ENCODE results near the gene NTM.
"Not testable (repeated sequence)": the region's sequence is repeated elsewhere in the genome, so short reads cannot be mapped to it uniquely, and the experiment has no call there.

The NTM gene

GRCh38 chr11:132315696-132316095 lies 945.3 kb downstream of the NTM start:
- in situ Hi-C loops (cut with MboI; ENCODE audit: low sequenced_read_pairs): no loop called here

GRCh38 chr11:132318421-132319157 lies 948.2 kb downstream of the NTM start:
- in situ Hi-C loops (cut with MboI; ENCODE audit: low sequenced_read_pairs): no loop called here

DNA sequence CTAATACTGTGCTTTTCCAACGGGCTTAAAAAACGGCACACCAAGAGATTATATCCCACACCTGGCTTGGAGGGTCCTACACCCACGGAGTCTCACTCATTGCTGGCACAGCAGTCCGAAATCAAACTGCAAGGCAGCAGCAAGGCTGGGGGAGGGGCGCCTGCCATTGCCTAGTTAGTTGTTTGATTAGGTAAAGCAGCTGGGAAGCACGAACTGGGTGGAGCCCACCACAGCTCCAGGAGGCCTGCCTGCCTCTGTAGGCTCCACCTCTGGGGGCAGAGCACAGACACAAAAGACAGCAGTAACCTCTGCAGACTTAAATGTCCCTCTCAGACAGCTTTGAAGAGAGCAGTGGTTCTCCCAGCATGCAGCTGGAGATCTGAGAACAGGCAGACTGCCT lies 949.0 kb downstream of the NTM start:
- in situ Hi-C loops (cut with MboI; ENCODE audit: low sequenced_read_pairs): not testable (repeated sequence)

GRCh38 chr11:132330515-132330914 lies 960.1 kb downstream of the NTM start:
- in situ Hi-C loops (cut with MboI; ENCODE audit: low sequenced_read_pairs): no loop called here

- in situ Hi-C loops (cut with MboI; ENCODE audit: low sequenced_read_pairs): no loop called here
Observed at GRCh38 chr11:132332521-132332920, 962.1 kb downstream of the NTM start.

GRCh38 chr11:132334769-132335280 lies 964.4 kb downstream of the NTM start:
- in situ Hi-C loops (cut with MboI; ENCODE audit: low sequenced_read_pairs): no loop called here

GRCh38 chr11:132335311-132335710 lies 964.9 kb downstream of the NTM start:
- in situ Hi-C loops (cut with MboI; ENCODE audit: low sequenced_read_pairs): no loop called here

GRCh38 chr11:132336781-132337535 lies 966.5 kb downstream of the NTM start:
- in situ Hi-C loops (cut with MboI; ENCODE audit: low sequenced_read_pairs): no loop called here

- in situ Hi-C loops (cut with MboI; ENCODE audit: low sequenced_read_pairs): no loop called here
Observed at GRCh38 chr11:132337819-132338416, 967.5 kb downstream of the NTM start.

GRCh38 chr11:132342408-132342807 lies 972.0 kb downstream of the NTM start:
- in situ Hi-C loops (cut with MboI; ENCODE audit: low sequenced_read_pairs): no loop called here

- in situ Hi-C loops (cut with MboI; ENCODE audit: low sequenced_read_pairs): no loop called here
Observed at GRCh38 chr11:132343445-132344175, 973.2 kb downstream of the NTM start.

- in situ Hi-C loops (cut with MboI; ENCODE audit: low sequenced_read_pairs): no loop called here
Observed at GRCh38 chr11:132346558-132347148, 976.2 kb downstream of the NTM start.

DNA sequence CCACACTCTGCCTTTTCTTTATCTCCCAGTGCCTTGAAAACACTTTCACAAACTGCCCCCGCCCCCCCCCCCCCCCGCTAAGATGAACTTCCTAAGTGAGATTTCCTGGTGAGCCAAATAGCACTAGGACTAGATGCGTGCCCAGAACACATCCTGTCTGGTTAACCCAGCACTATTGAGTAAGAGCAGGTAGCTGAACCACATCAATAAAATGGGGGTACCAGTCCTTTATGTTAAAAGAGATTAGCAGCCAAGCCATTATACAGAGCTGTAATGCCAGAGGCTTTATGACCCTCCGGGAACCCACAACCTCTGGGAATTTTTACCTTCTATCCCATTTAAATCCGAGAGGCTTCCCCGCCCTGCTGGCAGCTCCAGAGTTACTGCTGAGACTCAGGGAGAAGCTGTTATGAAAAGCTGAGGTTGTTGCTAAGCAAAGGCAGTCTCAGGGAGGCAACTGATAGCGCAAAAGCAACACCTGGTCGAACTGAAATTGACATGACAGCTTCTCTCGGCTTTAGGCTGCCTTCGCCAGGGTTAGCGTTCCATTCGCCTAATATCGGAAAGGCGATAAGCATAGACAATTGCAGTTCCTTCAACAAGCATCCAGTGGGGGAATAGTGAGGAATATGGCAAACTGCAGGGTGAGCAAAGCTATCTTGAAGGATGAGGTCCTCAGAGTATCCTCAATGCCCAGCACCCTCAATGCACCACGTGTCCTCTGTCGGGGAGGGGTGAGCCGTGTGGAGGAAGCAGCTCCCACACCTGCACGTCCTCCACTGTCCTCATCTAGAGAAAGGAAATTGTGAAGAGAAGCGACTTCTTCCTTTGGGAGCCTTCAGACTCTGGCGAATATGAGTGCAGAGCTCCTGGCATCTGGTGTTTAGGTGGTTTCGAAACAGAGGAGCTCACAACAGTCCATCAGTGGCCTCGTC lies 977.0 kb downstream of the NTM start:
- in situ Hi-C loops (cut with MboI; ENCODE audit: low sequenced_read_pairs): no loop called here

DNA sequence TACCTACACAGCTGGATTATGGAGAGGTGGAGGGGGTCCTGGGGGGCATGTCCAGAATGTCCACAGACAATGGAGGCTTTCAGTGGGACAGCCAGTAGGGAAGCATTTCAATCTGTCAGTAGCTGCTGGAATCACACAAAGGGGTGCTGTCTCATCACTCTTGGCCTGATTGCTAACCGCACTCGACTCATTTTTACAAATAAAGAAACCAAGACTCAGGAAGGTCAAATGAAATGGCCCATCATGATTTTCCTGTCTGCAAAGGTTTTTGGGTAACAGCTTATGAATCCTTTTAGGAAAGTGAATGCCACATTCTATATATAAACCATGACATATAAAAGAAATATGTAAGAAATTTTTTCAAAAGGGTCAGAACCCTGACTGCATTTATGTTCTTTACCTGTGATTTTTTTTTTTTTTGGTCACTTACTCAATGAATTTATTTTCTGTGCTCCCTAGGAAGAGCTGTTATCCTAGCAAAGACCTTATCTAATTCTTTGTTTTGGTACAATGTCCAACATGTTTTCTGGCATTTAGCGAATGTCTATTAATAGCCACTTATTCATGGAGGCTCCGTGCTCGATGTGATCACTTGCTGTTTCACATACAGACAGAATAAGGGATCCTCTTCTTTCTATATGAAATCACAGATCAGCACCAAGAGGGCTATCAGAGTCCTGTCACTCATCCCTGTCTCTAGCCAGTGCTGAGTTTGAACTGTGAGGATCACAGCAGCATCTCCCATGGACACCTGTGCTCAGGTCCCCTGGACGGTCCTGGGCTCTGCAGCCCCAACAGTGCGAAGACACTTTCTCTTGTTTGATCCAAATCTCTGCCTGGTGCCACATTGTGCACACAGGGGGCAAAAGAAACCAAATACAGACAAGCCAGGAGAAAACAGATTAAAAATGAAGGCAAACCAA lies 979.7 kb downstream of the NTM start:
- in situ Hi-C loops (cut with MboI; ENCODE audit: low sequenced_read_pairs): no loop called here

DNA sequence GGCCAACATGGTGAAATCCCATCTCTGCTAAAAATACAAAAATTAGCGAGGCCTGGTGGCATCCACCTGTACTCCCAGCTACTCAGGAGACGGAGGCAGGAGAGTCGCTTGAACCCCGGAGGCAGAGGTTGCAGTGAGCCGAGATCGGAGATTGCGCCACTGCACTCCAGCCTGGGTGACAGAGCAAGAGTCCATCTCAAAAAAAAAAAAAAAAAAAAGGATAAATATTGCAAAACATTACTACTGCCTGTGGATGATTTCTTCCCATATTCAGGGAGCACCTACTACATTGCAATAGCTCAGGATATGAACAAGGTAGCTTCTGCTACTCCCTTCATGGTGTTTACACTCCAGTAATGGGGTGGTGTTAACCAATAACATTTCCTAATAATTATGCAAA lies 980.6 kb downstream of the NTM start:
- in situ Hi-C loops (cut with MboI; ENCODE audit: low sequenced_read_pairs): no loop called here

DNA sequence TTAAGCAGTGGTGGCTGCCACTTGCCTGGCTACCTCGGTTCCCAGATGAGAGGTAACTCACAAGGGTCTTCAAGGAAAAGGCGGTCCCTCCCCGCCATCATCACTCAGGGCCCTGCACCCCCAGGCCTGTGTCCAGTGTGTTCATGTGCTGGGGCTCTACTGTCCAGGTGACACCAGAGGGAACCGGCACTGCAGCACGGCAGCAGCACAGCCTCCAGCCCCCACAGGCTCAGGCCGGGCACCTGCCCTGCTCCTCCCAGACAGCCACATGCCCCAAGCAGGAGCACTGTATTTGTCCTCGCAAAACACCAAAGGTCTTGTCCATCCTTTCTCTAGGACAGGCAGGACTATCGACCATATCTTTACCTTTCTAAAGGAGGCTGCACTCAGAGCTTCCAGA lies 982.1 kb downstream of the NTM start:
- in situ Hi-C loops (cut with MboI; ENCODE audit: low sequenced_read_pairs): no loop called here

DNA sequence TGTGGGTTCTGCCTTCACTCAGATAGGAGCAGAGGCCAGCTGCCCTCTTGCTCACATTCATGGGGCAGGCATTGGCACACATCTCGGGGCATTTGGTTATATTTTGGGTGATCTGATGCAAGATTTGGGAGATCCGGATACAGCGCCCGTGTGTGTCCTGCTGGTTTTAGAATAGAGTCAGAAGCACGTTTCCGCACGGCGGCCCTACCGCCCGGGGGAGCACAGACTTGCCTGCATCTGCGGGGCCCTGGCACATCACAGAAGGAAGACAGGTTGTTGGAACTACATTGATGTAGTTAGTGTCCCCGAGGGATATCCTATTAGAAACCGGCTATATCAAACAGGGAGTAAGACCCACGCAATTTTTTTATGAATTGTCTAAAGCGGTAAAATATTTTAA lies 982.8 kb downstream of the NTM start:
- in situ Hi-C loops (cut with MboI; ENCODE audit: low sequenced_read_pairs): no loop called here

- in situ Hi-C loops (cut with MboI; ENCODE audit: low sequenced_read_pairs): no loop called here
Observed at GRCh38 chr11:132357811-132358572, 987.6 kb downstream of the NTM start.
